Ishikawa (cell line): ENCODE results near the gene FIGNL2.

Experiments
- CEBPB ChIP-seq: IDR thresholded peaks from 2 replicates; pipeline ENCODE4 v1.6.1; 2012
- CREB1 ChIP-seq: IDR thresholded peaks from 2 replicates; pipeline ENCODE4 v1.6.1; 2012; ENCODE audit warnings: low read depth
- EGR1 ChIP-seq: IDR thresholded peaks from 2 replicates; pipeline ENCODE4 v1.6.1; 2012
- EP300 ChIP-seq: IDR thresholded peaks from 2 replicates; pipeline ENCODE4 v1.6.1; 2012; ENCODE audit warnings: borderline replicate concordance
- FOXM1 ChIP-seq: IDR thresholded peaks from 2 replicates; pipeline ENCODE4 v1.6.1; 2012; ENCODE audit warnings: low read depth, borderline replicate concordance
- MAX ChIP-seq: IDR thresholded peaks from 2 replicates; pipeline ENCODE4 v1.6.1; 2012
- NFIC ChIP-seq: IDR thresholded peaks from 2 replicates; pipeline ENCODE4 v1.6.1; 2012
- RAD21 ChIP-seq: IDR thresholded peaks from 2 replicates; pipeline ENCODE4 v1.6.1; 2012; ENCODE audit warnings: low read depth
- TAF1 ChIP-seq: IDR thresholded peaks from 2 replicates; pipeline ENCODE4 v1.6.1; 2012; ENCODE audit warnings: low read depth, mild to moderate bottlenecking
- TCF12 ChIP-seq: IDR thresholded peaks from 2 replicates; pipeline ENCODE4 v1.6.1; 2012; ENCODE audit warnings: low read depth
- TEAD4 ChIP-seq: IDR thresholded peaks from 2 replicates; pipeline ENCODE4 v1.6.1; 2012
- USF1 ChIP-seq: IDR thresholded peaks from 2 replicates; pipeline ENCODE4 v1.6.1; 2012
- YY1 ChIP-seq: IDR thresholded peaks from 2 replicates; pipeline ENCODE4 v1.6.1; 2012; ENCODE audit warnings: low read depth
- ZBTB7A ChIP-seq: IDR thresholded peaks from 2 replicates; pipeline ENCODE4 v1.6.1; 2012; ENCODE audit warnings: low read depth
- TF ChIP-seq, protein P1 (sequence below): IDR thresholded peaks from 2 replicates; pipeline ENCODE4 v1.6.1; 2012; ENCODE audit warnings: low read depth, mild to moderate bottlenecking

The FIGNL2 gene, protein sequence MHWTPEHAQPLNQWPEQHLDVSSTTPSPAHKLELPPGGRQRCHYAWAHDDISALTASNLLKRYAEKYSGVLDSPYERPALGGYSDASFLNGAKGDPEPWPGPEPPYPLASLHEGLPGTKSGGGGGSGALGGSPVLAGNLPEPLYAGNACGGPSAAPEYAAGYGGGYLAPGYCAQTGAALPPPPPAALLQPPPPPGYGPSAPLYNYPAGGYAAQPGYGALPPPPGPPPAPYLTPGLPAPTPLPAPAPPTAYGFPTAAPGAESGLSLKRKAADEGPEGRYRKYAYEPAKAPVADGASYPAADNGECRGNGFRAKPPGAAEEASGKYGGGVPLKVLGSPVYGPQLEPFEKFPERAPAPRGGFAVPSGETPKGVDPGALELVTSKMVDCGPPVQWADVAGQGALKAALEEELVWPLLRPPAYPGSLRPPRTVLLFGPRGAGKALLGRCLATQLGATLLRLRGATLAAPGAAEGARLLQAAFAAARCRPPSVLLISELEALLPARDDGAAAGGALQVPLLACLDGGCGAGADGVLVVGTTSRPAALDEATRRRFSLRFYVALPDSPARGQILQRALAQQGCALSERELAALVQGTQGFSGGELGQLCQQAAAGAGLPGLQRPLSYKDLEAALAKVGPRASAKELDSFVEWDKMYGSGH

DNA sequence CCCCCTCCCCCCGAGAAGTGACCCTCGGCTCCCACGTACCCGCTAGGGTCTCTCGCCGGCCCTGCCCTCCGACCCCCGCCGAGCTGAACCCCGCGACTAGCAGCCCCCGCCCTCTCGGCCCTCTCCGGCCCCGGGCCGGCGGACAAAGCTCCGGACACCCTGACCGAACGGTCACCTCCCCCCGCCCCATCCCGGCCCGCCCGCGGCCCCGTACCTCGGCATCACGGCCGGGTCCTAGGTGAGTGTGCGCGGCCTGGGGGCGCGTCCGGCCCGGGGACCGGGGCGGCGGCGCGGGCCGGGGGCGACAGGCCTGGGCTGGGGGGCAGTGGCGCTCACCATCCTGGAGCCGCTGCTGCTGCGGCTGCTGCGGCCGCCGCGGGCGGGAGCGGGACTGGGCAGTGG is at the start of gene FIGNL2:
Gene FIGNL2, minus strand, starts transcription at position 393 of the 402 bp plus-strand sequence. CDS start 26,305 bp downstream, outside the sequence.
- TF ChIP-seq NFIC (no peak), YY1 (no peak), EP300 (no peak), CREB1 (no peak), USF1 (no peak), MAX (no peak), CEBPB (no peak), ZBTB7A (0 out of 2 replicates have a peak, but pooled peaks have one; percentile 2), TEAD4 (no peak), FOXM1 (no peak), EGR1 (0 out of 2 replicates have a peak, but pooled peaks have one; percentile 1), RAD21 (no peak), TCF12 (no peak), TAF1 (no peak)
- TF ChIP-seq, protein P1, sequence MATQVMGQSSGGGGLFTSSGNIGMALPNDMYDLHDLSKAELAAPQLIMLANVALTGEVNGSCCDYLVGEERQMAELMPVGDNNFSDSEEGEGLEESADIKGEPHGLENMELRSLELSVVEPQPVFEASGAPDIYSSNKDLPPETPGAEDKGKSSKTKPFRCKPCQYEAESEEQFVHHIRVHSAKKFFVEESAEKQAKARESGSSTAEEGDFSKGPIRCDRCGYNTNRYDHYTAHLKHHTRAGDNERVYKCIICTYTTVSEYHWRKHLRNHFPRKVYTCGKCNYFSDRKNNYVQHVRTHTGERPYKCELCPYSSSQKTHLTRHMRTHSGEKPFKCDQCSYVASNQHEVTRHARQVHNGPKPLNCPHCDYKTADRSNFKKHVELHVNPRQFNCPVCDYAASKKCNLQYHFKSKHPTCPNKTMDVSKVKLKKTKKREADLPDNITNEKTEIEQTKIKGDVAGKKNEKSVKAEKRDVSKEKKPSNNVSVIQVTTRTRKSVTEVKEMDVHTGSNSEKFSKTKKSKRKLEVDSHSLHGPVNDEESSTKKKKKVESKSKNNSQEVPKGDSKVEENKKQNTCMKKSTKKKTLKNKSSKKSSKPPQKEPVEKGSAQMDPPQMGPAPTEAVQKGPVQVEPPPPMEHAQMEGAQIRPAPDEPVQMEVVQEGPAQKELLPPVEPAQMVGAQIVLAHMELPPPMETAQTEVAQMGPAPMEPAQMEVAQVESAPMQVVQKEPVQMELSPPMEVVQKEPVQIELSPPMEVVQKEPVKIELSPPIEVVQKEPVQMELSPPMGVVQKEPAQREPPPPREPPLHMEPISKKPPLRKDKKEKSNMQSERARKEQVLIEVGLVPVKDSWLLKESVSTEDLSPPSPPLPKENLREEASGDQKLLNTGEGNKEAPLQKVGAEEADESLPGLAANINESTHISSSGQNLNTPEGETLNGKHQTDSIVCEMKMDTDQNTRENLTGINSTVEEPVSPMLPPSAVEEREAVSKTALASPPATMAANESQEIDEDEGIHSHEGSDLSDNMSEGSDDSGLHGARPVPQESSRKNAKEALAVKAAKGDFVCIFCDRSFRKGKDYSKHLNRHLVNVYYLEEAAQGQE: no peak

DNA sequence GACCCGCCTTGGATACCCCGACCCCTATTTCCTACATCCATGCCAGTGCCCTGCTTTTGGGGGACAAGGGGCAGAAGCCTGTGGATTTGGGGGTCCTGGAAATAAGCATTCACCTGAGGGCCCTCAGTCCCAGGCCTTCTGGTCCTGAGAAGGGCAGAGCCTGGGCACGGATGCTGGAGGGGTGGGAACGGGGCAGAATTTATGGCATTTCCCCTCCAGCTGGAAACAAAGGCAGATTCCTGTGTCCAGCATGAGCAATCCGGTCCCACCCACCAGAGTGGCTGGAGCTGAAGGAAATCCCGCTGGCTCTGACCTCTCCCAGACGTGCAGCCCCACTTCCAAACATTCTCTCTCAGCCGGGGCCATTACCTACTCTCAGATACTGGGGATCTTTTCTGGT is 48.7 kb upstream of the FIGNL2 start:
- TF ChIP-seq, protein P1: no peak
- no peak for TF ChIP-seq FOXM1
- TF ChIP-seq CEBPB: no peak
- TF ChIP-seq CREB1: no peak
- no peak for TF ChIP-seq ZBTB7A
- no peak for TF ChIP-seq MAX

- TF ChIP-seq, protein P1: no peak
- TF ChIP-seq YY1 (no peak), EGR1 (no peak), CREB1 (no peak), CEBPB (no peak), USF1 (no peak), MAX (no peak), RAD21 (no peak), ZBTB7A (no peak), FOXM1 (no peak), TAF1 (no peak), EP300 (no peak), TEAD4 (no peak), TCF12 (no peak), NFIC (no peak)
Measured at GRCh38 chr12:51896236-51896635, 47.7 kb upstream of the FIGNL2 start.
